ENCODE results near the gene EIF1B.

EIF1B gene

DNA sequence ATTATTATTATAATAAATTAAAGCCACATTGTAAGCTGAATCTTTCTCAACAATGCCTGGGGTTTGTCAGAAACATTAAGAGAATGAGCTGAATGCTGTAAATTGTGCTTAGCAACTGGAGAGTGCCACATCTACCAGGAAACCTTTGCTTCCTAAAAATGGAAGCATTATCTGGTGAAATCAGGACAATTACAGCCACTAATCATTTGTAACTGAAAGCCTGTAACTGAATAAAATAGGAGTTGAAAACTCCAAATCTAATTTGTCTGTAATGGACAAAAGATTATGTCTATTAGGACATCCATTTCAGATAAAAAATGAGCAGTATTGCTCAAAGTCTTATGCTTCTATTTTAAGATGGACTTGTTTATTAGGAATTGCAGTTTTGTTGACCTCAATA is 32.2 kb downstream of the EIF1B start:
- Histone ChIP-seq H4K20me1 (ENCODE audit: insufficient read depth, low read length) (no peaks in the 10 kb centered on the region), H3K9ac (ENCODE audit: low read length) (no peak overlapping the region), H3K36me3 (replicated peaks; ENCODE audit: low read depth, low read length) (no peaks in the 10 kb centered on the region), H3K27ac (ENCODE audit: low read length) (no peak overlapping the region), H3K4me3 (ENCODE audit: low read length) (no peak overlapping the region), H3K9me3 (ENCODE audit: insufficient read depth, low read length) (no peaks in the 10 kb centered on the region), H3K4me1 (ENCODE audit: low read length) (peaks cover 11% of the 10 kb centered on the region), H3K27me3 (ENCODE audit: low read depth, low read length) (peaks cover 40% of the 10 kb centered on the region), H3K79me2 (ENCODE audit: low read length) (no peaks in the 10 kb centered on the region), H2AFZ (ENCODE audit: low read depth, low read length) (no peak overlapping the region), H3K4me2 (ENCODE audit: low read length) (no peak overlapping the region)
- TF ChIP-seq, protein P1, sequence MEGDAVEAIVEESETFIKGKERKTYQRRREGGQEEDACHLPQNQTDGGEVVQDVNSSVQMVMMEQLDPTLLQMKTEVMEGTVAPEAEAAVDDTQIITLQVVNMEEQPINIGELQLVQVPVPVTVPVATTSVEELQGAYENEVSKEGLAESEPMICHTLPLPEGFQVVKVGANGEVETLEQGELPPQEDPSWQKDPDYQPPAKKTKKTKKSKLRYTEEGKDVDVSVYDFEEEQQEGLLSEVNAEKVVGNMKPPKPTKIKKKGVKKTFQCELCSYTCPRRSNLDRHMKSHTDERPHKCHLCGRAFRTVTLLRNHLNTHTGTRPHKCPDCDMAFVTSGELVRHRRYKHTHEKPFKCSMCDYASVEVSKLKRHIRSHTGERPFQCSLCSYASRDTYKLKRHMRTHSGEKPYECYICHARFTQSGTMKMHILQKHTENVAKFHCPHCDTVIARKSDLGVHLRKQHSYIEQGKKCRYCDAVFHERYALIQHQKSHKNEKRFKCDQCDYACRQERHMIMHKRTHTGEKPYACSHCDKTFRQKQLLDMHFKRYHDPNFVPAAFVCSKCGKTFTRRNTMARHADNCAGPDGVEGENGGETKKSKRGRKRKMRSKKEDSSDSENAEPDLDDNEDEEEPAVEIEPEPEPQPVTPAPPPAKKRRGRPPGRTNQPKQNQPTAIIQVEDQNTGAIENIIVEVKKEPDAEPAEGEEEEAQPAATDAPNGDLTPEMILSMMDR (IDR thresholded peaks at IDR 0.05; ENCODE audit: low read depth, low read length) = no peak
- TF ChIP-seq EZH2phosphoT487 (IDR thresholded peaks at IDR 0.05; ENCODE audit: low read depth) = no peak

GRCh38 chr3:40350529-40350928 is 41.0 kb downstream of the EIF1B start:
- Histone ChIP-seq H3K36me3 (replicated peaks; ENCODE audit: low read depth, low read length) (no peaks in the 10 kb centered on the region), H4K20me1 (ENCODE audit: insufficient read depth, low read length) (no peaks in the 10 kb centered on the region), H3K27me3 (ENCODE audit: low read depth, low read length) (no peaks in the 10 kb centered on the region; the same call in 1 of the 2 replicates), H3K9ac (ENCODE audit: low read length) (no peak overlapping the region), H3K9me3 (ENCODE audit: insufficient read depth, low read length) (peaks cover 6% of the 10 kb centered on the region; the same call in 1 of the 2 replicates), H3K4me3 (ENCODE audit: low read length) (no peak overlapping the region), H3K27ac (ENCODE audit: low read length) (no peak overlapping the region), H2AFZ (ENCODE audit: low read depth, low read length) (no peak overlapping the region), H3K79me2 (ENCODE audit: low read length) (no peaks in the 10 kb centered on the region), H3K4me1 (ENCODE audit: low read length) (no peaks in the 10 kb centered on the region), H3K4me2 (ENCODE audit: low read length) (no peak overlapping the region)
- TF ChIP-seq, protein P1 (IDR thresholded peaks at IDR 0.05; ENCODE audit: low read depth, low read length) = no peak
- no peak for TF ChIP-seq EZH2phosphoT487 (IDR thresholded peaks at IDR 0.05; ENCODE audit: low read depth)

GRCh38 chr3:40355410-40355809 is 45.9 kb downstream of the EIF1B start:
- H3K4me1 ChIP-seq (ENCODE audit: low read length) = no peaks in the 10 kb centered on the region
- no peak overlapping the region for H3K4me2 ChIP-seq (ENCODE audit: low read length)
- TF ChIP-seq, protein P1 (IDR thresholded peaks at IDR 0.05; ENCODE audit: low read depth, low read length) = no peak
- TF ChIP-seq EZH2phosphoT487 (IDR thresholded peaks at IDR 0.05; ENCODE audit: low read depth) = no peak
- H2AFZ ChIP-seq (ENCODE audit: low read depth, low read length) = no peak overlapping the region
- H3K9ac ChIP-seq (ENCODE audit: low read length) = no peak overlapping the region
- peaks cover 11% of the 10 kb centered on the region for H3K9me3 ChIP-seq (ENCODE audit: insufficient read depth, low read length)
- no peaks in the 10 kb centered on the region for H3K79me2 ChIP-seq (ENCODE audit: low read length)
- peaks cover 17% of the 10 kb centered on the region; the same call in 1 of the 2 replicates for H3K27me3 ChIP-seq (ENCODE audit: low read depth, low read length)
- H4K20me1 ChIP-seq (ENCODE audit: insufficient read depth, low read length) = no peaks in the 10 kb centered on the region
- no peak overlapping the region for H3K27ac ChIP-seq (ENCODE audit: low read length)
- no peak overlapping the region for H3K4me3 ChIP-seq (ENCODE audit: low read length)
- H3K36me3 ChIP-seq (replicated peaks; ENCODE audit: low read depth, low read length) = no peaks in the 10 kb centered on the region

DNA sequence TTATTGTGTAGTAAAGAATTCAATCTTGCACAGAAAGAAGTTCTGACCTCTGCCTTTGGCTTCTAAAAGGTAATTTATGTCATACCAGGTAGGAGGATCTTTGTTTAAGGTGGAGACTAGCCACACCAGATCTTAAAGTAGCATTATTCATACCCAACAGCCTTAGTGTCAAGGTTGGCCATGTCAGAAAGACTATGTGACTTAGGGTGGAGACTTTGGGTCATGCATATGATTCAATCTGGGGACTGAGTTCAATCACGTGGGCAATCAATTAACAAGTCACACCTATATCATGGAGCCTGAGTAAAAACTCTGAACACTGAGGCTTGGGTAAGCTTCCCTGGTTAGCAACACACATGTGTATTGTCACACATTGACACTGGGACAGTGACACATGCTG is 48.9 kb downstream of the EIF1B start:
- Histone ChIP-seq H3K4me2 (ENCODE audit: low read length) (no peak overlapping the region), H3K4me1 (ENCODE audit: low read length) (no peaks in the 10 kb centered on the region), H3K27ac (ENCODE audit: low read length) (no peak overlapping the region), H3K27me3 (ENCODE audit: low read depth, low read length) (peaks cover 30% of the 10 kb centered on the region), H4K20me1 (ENCODE audit: insufficient read depth, low read length) (no peaks in the 10 kb centered on the region), H3K9me3 (ENCODE audit: insufficient read depth, low read length) (peaks cover 5% of the 10 kb centered on the region; the same call in 1 of the 2 replicates), H3K79me2 (ENCODE audit: low read length) (no peaks in the 10 kb centered on the region), H2AFZ (ENCODE audit: low read depth, low read length) (no peak overlapping the region), H3K36me3 (replicated peaks; ENCODE audit: low read depth, low read length) (no peaks in the 10 kb centered on the region), H3K4me3 (ENCODE audit: low read length) (no peak overlapping the region), H3K9ac (ENCODE audit: low read length) (no peak overlapping the region)
- TF ChIP-seq, protein P1 (IDR thresholded peaks at IDR 0.05; ENCODE audit: low read depth, low read length) = no peak
- no peak for TF ChIP-seq EZH2phosphoT487 (IDR thresholded peaks at IDR 0.05; ENCODE audit: low read depth)
